HL-60/S4 (cell line): Measurements from ENCODE around the gene ATP10A.
"Not testable (repeated sequence)": the region's sequence is repeated elsewhere in the genome, so short reads cannot be mapped to it uniquely, and the experiment has no call there.

ENCODE experiments used
- in situ Hi-C: fragments of 300-500 bp; cut with MboI; formaldehyde crosslinking; loops from 2 replicates; pipeline ENCODE4 v1.14.3; 2022; ENCODE audit warnings: low sequenced_read_pairs

ATP10A gene

DNA sequence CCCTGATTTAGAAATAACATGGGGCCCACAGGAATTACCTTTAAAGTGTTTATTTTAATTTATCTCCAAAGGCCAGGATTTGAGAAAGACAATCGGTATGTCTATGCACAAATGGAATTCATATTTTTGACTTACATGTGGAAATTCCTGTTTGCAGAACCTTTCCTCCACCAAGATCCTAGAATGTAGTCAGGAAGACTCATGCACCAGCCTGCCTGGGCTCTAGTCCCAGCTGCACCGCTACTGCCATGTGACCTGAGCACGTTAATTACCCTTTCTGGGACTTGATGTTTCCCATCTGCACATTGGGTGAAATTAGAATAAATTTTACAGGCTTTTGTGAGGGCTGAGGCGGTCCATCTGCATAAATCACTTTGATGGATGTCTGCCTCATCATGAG is 194.2 kb downstream of the ATP10A start:
- in situ Hi-C loops, result no loop called here

DNA sequence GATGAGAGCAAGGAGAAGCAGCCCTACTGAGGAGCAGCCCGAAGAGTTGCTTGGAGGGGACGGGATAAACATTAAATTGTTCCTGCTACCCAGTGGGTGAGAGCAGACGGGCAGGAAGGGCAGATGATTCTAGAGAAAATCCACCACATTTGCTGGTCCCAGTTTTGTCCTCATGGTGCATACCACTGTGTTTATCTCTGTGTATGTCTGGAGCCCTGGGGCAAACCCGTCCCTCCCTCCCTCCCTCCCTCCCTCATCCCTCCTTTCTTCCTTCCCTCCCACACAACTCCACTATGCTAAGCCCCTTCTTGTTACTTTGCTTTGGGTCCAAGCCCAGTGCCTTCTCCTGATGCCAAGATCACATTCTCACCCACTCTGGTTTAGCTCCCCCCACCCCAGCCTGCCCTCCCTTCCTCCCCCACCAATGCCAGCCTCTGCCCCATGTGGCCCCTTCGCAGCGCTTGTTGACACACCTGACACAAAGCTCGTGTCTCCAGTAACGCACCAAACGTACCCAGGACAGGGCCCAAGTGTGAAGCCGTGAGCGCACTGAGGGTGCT is 194.8 kb downstream of the ATP10A start:
- in situ Hi-C loops, result no loop called here

DNA sequence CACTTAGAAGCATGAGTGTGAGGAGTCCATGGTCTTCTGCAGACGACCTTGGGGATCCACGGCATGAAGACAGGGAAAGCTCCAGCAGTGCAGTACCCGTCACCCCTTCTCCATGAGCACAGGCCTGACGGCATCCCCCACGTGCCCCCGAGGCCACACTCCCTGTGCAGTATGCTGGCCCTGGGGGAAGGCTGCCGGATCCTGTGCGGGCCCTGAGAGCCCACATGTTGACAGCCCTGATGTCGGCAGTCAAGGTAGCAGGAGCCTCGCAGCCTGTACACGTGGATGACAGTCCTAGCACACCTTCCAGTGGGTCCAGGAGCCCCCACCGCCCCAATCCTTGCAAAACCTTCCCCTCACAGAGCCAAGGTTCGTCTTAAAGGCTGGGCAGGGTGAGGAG is 195.3 kb downstream of the ATP10A start:
- in situ Hi-C loops, result no loop called here

GRCh38 chr15:25665913-25666312 is 197.2 kb downstream of the ATP10A start:
- in situ Hi-C loops, result no loop called here

DNA sequence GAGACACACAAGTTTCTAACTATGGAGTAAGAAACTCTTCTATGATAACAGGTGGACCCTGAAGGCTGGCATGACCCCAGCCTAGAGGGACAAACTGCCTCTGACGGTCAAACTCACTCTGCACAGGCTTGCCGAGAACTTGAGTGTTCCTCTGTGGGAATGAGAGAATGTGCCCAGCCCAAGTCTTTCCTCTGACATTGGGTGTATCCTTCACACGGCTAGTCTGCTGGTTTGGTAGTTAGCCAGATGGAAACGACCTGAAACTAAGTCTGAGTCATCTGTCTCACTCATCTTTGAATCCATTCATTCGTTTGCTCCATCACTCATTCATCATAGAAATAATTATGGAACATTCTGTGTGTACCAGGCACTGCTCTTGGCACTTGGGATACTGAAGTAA is 198.4 kb downstream of the ATP10A start:
- in situ Hi-C loops, result no loop called here

GRCh38 chr15:25663515-25663914 is 199.6 kb downstream of the ATP10A start:
- in situ Hi-C loops, result no loop called here

DNA sequence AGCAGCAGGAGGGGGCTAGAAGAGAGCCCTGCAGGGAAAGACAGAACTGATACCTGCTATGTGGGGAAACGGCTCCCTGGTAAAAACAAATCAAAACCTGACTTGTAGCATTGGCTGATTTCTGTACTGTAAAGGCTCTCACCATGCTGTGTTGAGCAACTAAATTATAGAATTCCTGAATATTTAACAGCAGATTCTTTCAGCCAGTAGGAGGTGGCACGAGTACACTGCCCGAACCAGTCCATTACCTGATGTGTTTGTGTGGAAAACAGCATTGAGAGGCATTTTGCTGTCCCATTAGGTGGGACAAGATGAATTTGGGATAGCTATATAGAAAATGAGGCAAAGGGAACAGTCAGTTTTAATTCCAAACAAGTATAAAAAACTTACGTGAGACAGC is 201.2 kb downstream of the ATP10A start:
- in situ Hi-C loops, result no loop called here

GRCh38 chr15:25659251-25659650 is 203.9 kb downstream of the ATP10A start:
- in situ Hi-C loops, result no loop called here

DNA sequence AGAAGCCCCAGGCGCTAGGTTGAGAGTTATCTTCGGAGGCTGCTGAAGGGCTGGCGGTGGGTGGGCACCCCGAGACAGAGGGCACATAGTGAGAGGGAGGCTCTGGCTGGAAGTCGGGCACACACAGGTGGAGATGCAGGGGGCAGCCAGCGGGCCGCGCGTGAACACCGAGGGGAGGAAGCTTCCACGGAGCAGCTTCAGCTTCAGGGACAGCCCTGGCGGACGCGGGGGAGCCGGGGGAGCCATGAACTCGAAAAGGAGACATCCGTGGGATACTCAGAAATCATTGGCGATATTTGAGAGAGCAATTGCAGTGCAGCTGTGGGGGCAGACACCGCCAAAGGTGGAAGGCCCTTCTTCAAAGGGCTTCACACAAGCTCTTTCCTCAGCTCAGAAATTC is 204.6 kb downstream of the ATP10A start:
- in situ Hi-C loops, result no loop called here

DNA sequence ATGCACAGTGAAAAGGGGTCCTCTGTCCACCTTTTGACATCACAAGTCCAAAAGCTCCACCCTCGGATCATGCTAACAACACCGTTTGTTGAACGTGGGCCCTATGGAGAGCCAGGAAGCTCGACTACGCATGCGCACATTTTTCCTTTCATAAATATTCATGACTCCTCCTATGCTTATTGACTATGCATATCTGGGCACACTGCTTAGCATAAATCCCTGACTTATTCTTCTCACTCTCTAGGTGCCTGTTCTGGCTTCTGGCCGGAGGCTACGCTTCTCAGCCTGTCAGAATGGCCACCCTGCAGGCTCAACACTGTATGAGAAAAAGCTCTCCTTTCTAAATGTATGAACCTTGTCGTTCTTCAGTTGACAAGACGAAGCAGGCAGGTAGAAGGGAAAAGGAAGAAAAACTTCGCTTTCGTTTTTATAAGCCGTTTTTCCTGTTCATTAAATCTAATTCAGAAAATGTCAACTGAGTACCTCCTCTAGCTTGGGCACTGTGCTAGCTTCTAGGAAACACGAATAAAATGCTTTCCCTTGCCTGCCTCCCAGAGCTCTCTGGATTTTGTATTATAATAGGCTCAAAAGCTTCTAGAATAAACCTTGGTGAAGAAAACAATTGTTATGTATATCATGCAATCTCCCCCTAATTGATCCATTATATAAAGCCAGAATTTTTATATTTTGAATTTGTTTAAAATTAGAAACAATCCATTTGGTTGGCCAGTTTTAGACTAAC is 207.7 kb downstream of the ATP10A start:
- in situ Hi-C loops, result no loop called here

- in situ Hi-C loops, result no loop called here
Measured at GRCh38 chr15:25653371-25653770, 209.8 kb downstream of the ATP10A start.

DNA sequence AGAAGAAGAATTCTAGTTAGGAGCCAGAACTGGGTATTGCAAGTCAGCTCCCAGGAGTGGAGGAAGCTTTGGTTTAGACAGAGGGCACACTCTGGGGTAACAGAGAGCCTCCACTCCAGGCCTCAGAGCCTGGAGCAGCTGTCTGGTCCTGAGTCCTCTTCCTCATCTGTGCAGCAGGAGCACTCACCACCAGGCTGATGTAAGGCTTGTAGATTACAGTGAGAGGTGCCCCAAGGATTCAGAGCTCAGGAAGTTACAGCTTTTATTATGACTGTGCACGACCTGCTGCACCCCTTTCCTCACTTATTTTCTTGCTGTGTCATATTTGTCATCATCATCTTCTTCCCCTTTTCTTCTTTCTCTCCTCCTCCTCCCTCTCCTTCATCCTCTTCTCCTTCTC is 210.4 kb downstream of the ATP10A start:
- in situ Hi-C loops, result no loop called here

DNA sequence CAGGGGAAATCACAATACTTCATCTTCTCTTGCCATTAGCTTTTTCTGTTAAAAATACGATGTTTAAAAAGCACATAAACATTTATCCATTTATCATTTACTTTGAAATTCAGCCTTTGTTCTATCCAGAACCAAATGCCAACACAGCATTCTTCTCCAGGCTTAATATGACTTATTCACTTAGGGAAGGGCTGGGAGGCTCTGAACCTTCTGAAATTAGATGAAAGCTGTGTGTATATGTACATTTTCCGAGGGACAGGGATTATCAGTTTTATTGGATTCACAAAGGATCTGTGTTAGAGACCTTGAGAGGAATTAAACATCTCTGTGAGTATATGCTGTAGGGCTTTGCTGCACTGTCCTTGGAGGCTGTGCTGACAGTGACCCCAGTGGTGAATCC is 213.7 kb downstream of the ATP10A start:
- in situ Hi-C loops, result no loop called here

GRCh38 chr15:25643120-25643519 is 220.0 kb downstream of the ATP10A start:
- in situ Hi-C loops, result no loop called here

DNA sequence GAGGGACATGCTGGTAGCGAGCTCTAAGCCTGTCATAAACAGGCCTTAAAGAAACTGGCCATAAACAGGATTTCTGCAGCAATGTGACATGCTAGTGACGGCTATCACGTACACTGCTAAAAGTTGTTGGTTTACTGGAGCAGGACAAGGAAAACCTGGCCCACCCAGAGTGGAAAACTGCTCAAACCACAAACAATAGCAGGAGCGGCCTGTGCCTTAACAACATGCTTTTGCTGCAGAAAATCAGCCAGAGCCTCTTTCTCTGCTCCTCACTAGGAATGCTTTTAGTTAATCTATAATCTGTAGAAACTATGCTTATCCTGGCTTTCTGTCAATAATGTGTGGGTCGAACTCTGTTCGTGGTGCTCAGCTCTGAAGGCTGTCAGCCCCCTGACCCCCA is 221.4 kb downstream of the ATP10A start:
- in situ Hi-C loops, result no loop called here

DNA sequence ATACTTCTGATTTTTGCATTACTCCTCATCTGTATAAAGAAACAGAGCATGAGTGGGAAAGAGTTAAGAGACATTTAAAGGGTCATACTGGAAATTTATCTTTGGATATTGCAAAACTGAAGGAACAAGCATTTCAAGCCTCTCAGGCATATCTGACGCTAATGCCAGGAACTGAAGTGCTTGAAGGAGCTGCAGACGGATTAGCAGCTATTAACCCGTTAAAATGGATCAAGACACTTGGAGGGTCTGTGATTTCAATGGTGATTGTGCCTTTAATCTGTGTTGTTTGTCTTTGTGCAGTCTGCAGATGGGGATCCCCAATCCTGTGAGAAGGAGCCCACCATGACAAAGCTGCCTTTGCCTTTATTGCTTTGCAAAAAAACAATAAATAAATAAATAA is 221.8 kb downstream of the ATP10A start:
- in situ Hi-C loops, result no loop called here

DNA sequence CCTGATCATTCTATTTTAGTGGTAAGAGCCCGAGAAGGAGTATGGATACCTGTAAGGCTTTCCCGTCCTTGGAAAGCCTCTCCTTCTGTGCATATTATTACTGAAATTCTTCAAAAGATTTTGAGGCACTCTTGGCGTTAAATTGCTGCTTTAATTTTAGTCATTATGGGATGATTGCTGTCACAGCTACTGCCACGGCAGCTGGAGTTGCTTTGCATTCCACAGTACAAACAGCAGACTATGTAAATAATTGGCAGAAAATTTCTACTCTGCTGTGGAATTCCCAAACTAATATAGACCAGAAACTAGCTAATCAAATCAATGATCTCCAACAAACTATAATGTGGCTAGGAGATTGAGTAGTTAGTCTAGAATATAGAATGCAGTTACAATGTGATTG is 222.2 kb downstream of the ATP10A start:
- in situ Hi-C loops, result not testable (repeated sequence)

DNA sequence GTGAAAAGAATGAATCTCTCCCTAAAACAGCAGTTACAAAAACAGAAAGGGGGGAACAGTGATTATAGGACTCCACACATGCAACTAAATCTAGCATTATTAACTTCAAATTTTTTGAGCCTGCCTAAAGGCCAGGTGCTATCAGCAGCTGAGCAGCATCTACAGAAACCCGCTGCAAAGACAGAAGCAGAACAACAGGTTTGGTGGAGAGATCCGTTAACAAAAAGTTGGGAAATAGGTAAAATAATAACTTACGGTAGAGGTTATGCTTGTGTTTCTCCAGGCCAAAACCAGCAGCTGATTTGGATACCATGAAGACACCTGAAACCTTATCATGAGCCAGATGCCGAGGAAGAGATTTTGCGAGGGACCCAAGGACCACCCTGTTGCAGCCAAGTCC is 222.7 kb downstream of the ATP10A start:
- in situ Hi-C loops, result no loop called here

DNA sequence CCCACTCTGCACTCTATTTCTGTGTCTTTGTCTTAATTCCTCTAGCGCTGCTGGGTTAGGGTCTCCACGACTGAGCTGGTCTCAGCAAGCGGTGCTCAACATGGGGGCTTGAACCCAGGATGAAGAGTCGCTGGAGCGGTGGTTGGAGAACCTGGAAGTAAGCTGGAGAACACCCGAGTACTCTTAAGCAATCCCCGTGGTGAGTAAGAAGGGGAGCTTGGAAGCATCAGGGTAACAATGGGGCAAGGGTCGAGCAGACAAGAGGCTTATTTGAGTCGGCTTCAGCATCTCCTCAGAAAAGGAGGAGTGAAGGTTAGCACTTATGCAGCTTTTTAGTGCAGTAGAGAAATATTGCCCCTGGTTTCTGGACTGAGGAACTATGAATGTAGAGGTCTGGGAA is 226.6 kb downstream of the ATP10A start:
- in situ Hi-C loops, result not testable (repeated sequence)

DNA sequence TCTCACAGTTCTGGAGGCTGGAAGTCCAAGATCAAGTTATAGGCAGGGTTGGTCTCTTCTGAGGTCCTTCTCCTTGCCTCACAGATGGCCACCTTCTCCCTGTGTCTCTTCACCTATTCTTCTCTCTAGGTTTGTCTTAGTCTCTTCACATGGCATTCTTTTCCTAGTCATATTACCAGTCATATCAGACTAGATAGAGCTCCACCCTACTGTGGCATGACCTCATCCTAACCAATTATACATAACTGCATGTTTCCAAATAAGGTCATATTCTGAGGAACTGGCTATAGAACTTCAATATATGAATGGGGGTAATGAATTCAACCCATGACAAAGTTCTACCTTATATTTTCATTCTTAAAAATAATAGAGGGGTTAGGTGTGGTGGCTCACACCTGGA is 227.9 kb downstream of the ATP10A start:
- in situ Hi-C loops, result no loop called here

- in situ Hi-C loops, result no loop called here
Measured at GRCh38 chr15:25633862-25634261, 229.3 kb downstream of the ATP10A start.

DNA sequence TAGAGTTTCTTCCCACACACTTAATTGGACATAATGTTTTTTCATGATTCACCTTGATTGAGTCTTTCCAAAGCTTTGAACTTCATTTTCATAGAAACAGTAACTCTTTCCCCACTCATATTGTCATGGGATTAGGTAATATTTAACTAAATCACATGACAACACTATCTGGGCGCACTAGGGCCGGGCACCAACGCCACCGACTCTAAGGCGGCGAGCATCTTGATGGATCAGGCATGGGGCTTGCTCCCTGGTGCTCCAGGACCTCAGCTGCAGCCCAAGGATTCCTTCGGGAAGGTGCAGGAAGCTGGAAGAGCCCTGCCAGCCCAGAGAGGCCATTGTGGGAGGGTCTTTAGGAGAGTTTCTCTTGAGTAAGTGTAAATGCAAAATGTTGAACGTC is 231.2 kb downstream of the ATP10A start:
- in situ Hi-C loops, result no loop called here
